OCI-LY7 (cell line): Measurements from ENCODE around the gene RNGTT. TPM values are rescaled to one million over a fixed set of nuclear protein-coding genes. Genes with fewer than 3 reads are reported as not detected.

Experiments
- BruUV-seq: library from RNA; stranded (reverse); fragments of 400-500 nt; replicated peaks from 2 replicates; lab custom pipeline; 2021; lab: Mats Ljungman, UMichigan
- CTCF ChIA-PET: fragments of 300-600 bp; sonication (Branson Sonifier 250); formaldehyde crosslinking; loops from one replicate; lab custom pipeline; 2022; ENCODE audit warnings: antibody characterized with exemption; ENCODE audit not compliant: unreplicated experiment; lab: Charles Lee
- POLR2A ChIA-PET: fragments of 300-600 bp; sonication (Branson Sonifier 250); formaldehyde crosslinking; loops from one replicate; lab custom pipeline; 2022; ENCODE audit warnings: antibody characterized with exemption; lab: Charles Lee
- DNase-seq: peaks from one replicate; pipeline ENCODE4 v3.0.0-alpha.2; 2015; ENCODE audit warnings: low spot score
- H2AFZ ChIP-seq: fragments of 200-600 bp; sonication (generic), shearing (Covaris generic); 2 replicates; pipeline ENCODE4 v1.6.1; 2014; ENCODE audit warnings: mild to moderate bottlenecking, antibody characterized with exemption, low read length, moderate library complexity
- H3K27ac ChIP-seq: fragments of 200-600 bp; sonication (generic); 2 replicates; pipeline ENCODE4 v1.5.1; 2014; ENCODE audit warnings: mixed run types, low read depth, mild to moderate bottlenecking, moderate library complexity, low read length, inconsistent platforms; ENCODE audit not compliant: poor library complexity, severe bottlenecking
- H3K36me3 ChIP-seq: fragments of 200-600 bp; sonication (generic); 2 replicates; pipeline ENCODE4 v1.6.1; 2014; ENCODE audit warnings: mild to moderate bottlenecking, antibody characterized with exemption, low read length, moderate library complexity, mixed read lengths; ENCODE audit not compliant: insufficient read depth
- H3K4me1 ChIP-seq: fragments of 200-600 bp; sonication (generic); 2 replicates; pipeline ENCODE4 v1.5.1; 2014; ENCODE audit warnings: mild to moderate bottlenecking, low read length; ENCODE audit not compliant: insufficient read depth, poor library complexity, severe bottlenecking
- H3K4me2 ChIP-seq: fragments of 200-600 bp; sonication (generic); 2 replicates; pipeline ENCODE4 v1.6.1; 2014; ENCODE audit warnings: mild to moderate bottlenecking, low read length
- H3K4me3 ChIP-seq: fragments of 200-600 bp; sonication (generic); 2 replicates; pipeline ENCODE4 v1.5.1; 2014; ENCODE audit warnings: mild to moderate bottlenecking, low read depth, low read length; ENCODE audit not compliant: poor library complexity, severe bottlenecking
- H3K79me2 ChIP-seq: fragments of 200-600 bp; sonication (generic); 2 replicates; pipeline ENCODE4 v1.6.1; 2016; ENCODE audit warnings: low read depth, mild to moderate bottlenecking, low read length, moderate library complexity, mixed read lengths; ENCODE audit not compliant: insufficient read depth
- H3K9me2 ChIP-seq: fragments of 200-600 bp; sonication (generic); 2 replicates; pipeline ENCODE4 v1.6.1; 2016; ENCODE audit warnings: mild to moderate bottlenecking, low read length, mixed read lengths; ENCODE audit not compliant: insufficient read depth
- H3K9me3 ChIP-seq: fragments of 200-600 bp; sonication (generic); 2 replicates; pipeline ENCODE4 v1.6.1; 2014; ENCODE audit warnings: mild to moderate bottlenecking, mixed run types, low read length, mixed read lengths
- H4K20me1 ChIP-seq: fragments of 200-600 bp; sonication (generic); 2 replicates; pipeline ENCODE4 v1.6.1; 2014; ENCODE audit warnings: mild to moderate bottlenecking, antibody characterized with exemption, low read length, moderate library complexity, mixed read lengths; ENCODE audit not compliant: insufficient read depth
- CTCF ChIP-seq: fragments of 200-600 bp; sonication (generic); conservative IDR thresholded peaks from 2 replicates; pipeline ENCODE4 v1.5.1; 2014; ENCODE audit warnings: mild to moderate bottlenecking, antibody characterized with exemption, low read length, moderate library complexity, mixed read lengths
- EZH2phosphoT487 ChIP-seq: fragments of 200-600 bp; sonication (generic); IDR thresholded peaks from 2 replicates; pipeline ENCODE4 v1.6.1; 2018; ENCODE audit warnings: low read depth, borderline replicate concordance, mild to moderate bottlenecking, mixed run types, antibody characterized with exemption, low read length, moderate library complexity, mixed read lengths
- intact Hi-C: fragments of 100-400 bp; cut with micrococcal nuclease; formaldehyde crosslinking; loops from one replicate; pipeline ENCODE4 v1.10.0; 2022; ENCODE audit not compliant: unreplicated experiment
- total RNA-seq, 2 experiments: library from RNA; depleted of rRNA in 1 of 2; stranded (reverse); fragments of >200 nt in 1 of 2; shearing (Covaris generic) in 1 of 2; gene quantifications; 2 replicates each; pipeline ENCODE4 v1.2.3, GENCODE V29; 2014 to 2022

Gene RNGTT
- total RNA-seq, 2 experiments from 2014 or later: 38.2 to 41.7 TPM

GRCh38 chr6:89002523-89002922, 39.1 kb upstream of the RNGTT start:
- no peak overlapping the region for H3K4me3 ChIP-seq
- no peaks in the 10 kb centered on the region for H3K79me2 ChIP-seq
- BruUV-seq: no TSS peak
- H3K9me2 ChIP-seq: no peaks in the 10 kb centered on the region
- ChIA-PET POLR2A (no interaction called here), CTCF (no interaction called here)
- H2AFZ ChIP-seq: no peak overlapping the region
- no peaks in the 10 kb centered on the region for H3K36me3 ChIP-seq
- H3K4me1 ChIP-seq: no peaks in the 10 kb centered on the region
- intact Hi-C loops: no loop called here
- H4K20me1 ChIP-seq: no peaks in the 10 kb centered on the region
- no peak for DNase-seq
- H3K4me2 ChIP-seq: no peak overlapping the region
- no peak for TF ChIP-seq EZH2phosphoT487
- no peak for TF ChIP-seq CTCF
- H3K9me3 ChIP-seq: no peaks in the 10 kb centered on the region
- H3K27ac ChIP-seq: no peak overlapping the region

DNA sequence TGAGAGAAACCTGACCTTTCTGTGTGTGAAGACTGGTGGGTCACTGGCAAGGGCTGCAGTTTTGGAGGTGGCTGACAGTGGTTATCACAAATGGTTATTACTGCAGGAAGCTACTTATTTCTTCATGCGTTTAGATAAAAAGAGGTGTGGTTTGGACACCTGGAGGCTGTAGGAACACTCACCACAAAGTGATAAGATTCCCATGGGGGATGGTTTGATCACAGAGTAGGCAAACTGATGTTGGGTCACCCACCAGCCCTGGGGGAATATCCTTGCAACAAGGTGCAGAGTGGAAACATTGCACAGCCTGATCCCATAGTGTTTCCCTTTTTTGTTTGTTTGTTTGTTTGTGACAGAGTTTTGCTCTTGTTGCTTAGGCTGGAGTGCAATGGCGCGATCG, 33.9 kb upstream of the RNGTT start:
- H3K9me3 ChIP-seq: no peaks in the 10 kb centered on the region
- no peaks in the 10 kb centered on the region for H3K9me2 ChIP-seq
- no peak overlapping the region for H3K27ac ChIP-seq
- intact Hi-C loops: no loop called here
- H4K20me1 ChIP-seq: no peaks in the 10 kb centered on the region
- no peaks in the 10 kb centered on the region for H3K36me3 ChIP-seq
- ChIA-PET CTCF (no interaction called here), POLR2A (no interaction called here)
- BruUV-seq: no TSS peak
- no peaks in the 10 kb centered on the region for H3K4me1 ChIP-seq
- no peak overlapping the region for H3K4me3 ChIP-seq
- H3K79me2 ChIP-seq: no peaks in the 10 kb centered on the region
- no peak for TF ChIP-seq EZH2phosphoT487
- TF ChIP-seq CTCF: no peak
- no peak overlapping the region for H3K4me2 ChIP-seq
- peak; percentile 7 for DNase-seq
- H2AFZ ChIP-seq: no peak overlapping the region

- Histone ChIP-seq H3K79me2 (no peaks in the 10 kb centered on the region), H4K20me1 (no peaks in the 10 kb centered on the region), H3K4me3 (no peak overlapping the region), H3K4me1 (no peaks in the 10 kb centered on the region), H3K4me2 (no peak overlapping the region), H3K9me2 (no peaks in the 10 kb centered on the region), H3K9me3 (no peaks in the 10 kb centered on the region), H2AFZ (no peak overlapping the region), H3K36me3 (no peaks in the 10 kb centered on the region), H3K27ac (no peak overlapping the region)
- ChIA-PET POLR2A (interaction anchor here (0.6 to 1.3 kb wide), 2 partner anchors 155 to 367 kb away, joined by 4 to 5 read pairs; no protein-coding TSS in a partner anchor), CTCF (no interaction called here)
- no TSS peak for BruUV-seq
- intact Hi-C loops: no loop called here
- no peak for DNase-seq
- TF ChIP-seq EZH2phosphoT487 (no peak), CTCF (no peak)
Observed at GRCh38 chr6:88992741-88993552, 29.5 kb upstream of the RNGTT start.
